Psoas muscle (tissue), 8 donors: Measurements from ENCODE around the gene VPS37C. TPM values are rescaled to one million over a fixed set of nuclear protein-coding genes. Genes with fewer than 3 reads are reported as not detected.

Experiments used
- ATAC-seq, 4 donors: fragments of 200-7000 bp; cut with Tn5 transposase; one replicate each; pipeline ENCODE4 v1.9.1; 2020; ENCODE audit warnings: moderate library complexity in 3 of 4, mild to moderate bottlenecking in 2 of 4
- DNase-seq, 2 donors: peaks; one replicate each; pipeline ENCODE4 v3.0.0-alpha.2; 2020
- H3K27ac ChIP-seq: fragments of 200-600 bp; one replicate; pipeline ENCODE4 v1.8.0; 2022
- H3K27me3 ChIP-seq, 3 donors: fragments of 200-600 bp in 1 of 3; one replicate each; pipeline versions ENCODE4 v1.6.1 to v1.8.0; 2013 to 2022; ENCODE audit warnings: low read length in 2 of 3, mild to moderate bottlenecking in 2 of 3, moderate library complexity in 1 of 3; ENCODE audit not compliant: insufficient read depth in 3 of 3
- H3K36me3 ChIP-seq, 2 donors: fragments of 200-600 bp in 1 of 2; one replicate each; pipeline versions ENCODE4 v1.6.1 to v1.8.0; 2013 to 2022; ENCODE audit warnings: low read depth in 1 of 2, mild to moderate bottlenecking in 1 of 2, moderate library complexity in 1 of 2; ENCODE audit not compliant: insufficient read depth in 1 of 2
- H3K4me1 ChIP-seq: fragments of 200-600 bp; one replicate; pipeline ENCODE4 v1.8.0; 2022
- H3K4me3 ChIP-seq: fragments of 200-600 bp; one replicate; pipeline ENCODE4 v1.8.0; 2022; ENCODE audit warnings: mild to moderate bottlenecking
- H3K9me3 ChIP-seq: fragments of 200-600 bp; one replicate; pipeline ENCODE4 v1.8.0; 2022
- CTCF ChIP-seq: fragments of 200-600 bp; IDR thresholded peaks from one replicate; pipeline ENCODE4 v1.8.0; 2022; ENCODE audit warnings: antibody characterized with exemption
- WGBS, 3 donors: extraction: QIAGEN DNeasy Blood & Tissue Kit; methylation state at CpG; one replicate each; pipeline versions ENCODE4 v1.1.6 to v1.1.7; 2013; 5-methylcytosine and 5-hydroxymethylcytosine counted together
- intact Hi-C, 2 donors: fragments of 100-400 bp; cut with DNase I; formaldehyde crosslinking; loops; one replicate each; pipeline versions ENCODE4 v1.11.0 to v1.14.2; 2022
- polyA plus RNA-seq, 3 donors: library from polyadenylated mRNA; stranded (reverse); fragments of 200-250 nt; gene quantifications; one replicate each; pipeline ENCODE4 v1.2.3, GENCODE V29; 2013
- total RNA-seq, 4 donors: library from RNA; stranded (reverse); fragmentation: NEBNext Ultra II Directional in 2 of 4; extraction: Animal tissue kit (Norgen Biotek cat#: 25700) in 2 of 4; gene quantifications; one replicate each; pipeline versions ENCODE4 v1.2.1 to v1.2.4, GENCODE V29; 2021 to 2023
- donor health status: healthy with polysubstance abuse.
- donor health status: DM: no; HTN: no; CAD: no; lungs with moderate emphysema.
- donor health status: Bipolar disorder and iron deficiency.
- donor health status: healthy.
- donor health status: DM: yes; HTN: yes; CAD: no.
- donor health status: DM: no; HTN: no; CAD: no.
- donor health status: DM: no; HTN: no; CAD: no.
- donor health status: DM: yes; HTN: yes; CAD: no.

The VPS37C gene
- total and polyA plus RNA-seq, 7 donors = 16.9 to 39.8 (median 25.6) TPM

- Histone ChIP-seq H3K9me3 (no peaks in the 10 kb centered on the region), H3K36me3 (no peaks in the 10 kb centered on the region), H3K4me1 (no peaks in the 10 kb centered on the region), H3K4me3 (no peak overlapping the region), H3K27ac (no peak overlapping the region), H3K27me3 (no peaks in the 10 kb centered on the region)
- no peak for TF ChIP-seq CTCF
- intact Hi-C loops = no loop called here
- ATAC-seq (no peak), DNase-seq (no peak)
- WGBS, 3 donors = 86 to 88% (median 87%) methylated on average over 7 of the region's 7 CpGs
Observed at GRCh38 chr11:61116426-61117167, 44.6 kb downstream of the VPS37C start.

DNA sequence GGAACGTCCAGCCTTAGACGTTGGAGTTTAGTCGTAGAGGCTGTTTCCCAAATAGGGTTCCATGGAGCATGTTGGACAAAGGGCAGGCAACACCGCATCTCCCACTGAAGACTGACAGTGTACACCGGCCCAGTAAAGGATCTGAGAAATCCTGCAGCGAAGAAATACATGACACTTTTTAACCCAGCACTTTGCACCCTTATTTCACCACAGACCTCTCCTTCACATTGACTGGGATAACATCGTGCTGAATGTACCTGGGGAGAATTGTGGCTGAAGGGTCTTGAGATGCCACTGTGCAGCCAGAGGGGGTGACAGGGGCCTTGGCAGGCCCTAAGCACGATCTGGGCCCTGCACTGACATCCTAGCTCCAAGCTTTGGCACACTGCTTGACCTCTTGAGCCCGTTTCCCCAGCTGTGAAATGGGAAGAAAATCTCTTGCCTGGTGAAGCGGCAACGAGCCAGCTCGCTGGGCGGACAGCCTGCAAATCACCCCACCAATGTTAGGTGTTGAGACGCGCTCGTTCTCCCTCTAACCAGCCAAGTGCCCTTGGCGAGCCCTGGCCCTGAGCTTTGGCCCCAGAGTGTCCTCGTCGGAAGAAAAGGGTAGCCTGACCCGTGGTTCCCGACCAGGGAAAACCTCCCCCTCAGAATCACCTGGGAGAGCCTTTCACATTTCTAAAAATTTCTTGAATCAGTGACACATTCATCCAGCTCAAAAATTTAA lies 45.6 kb downstream of the VPS37C start:
- no peaks in the 10 kb centered on the region for H3K27me3 ChIP-seq
- H3K27ac ChIP-seq = no peak overlapping the region
- no peak for ATAC-seq
- H3K36me3 ChIP-seq = no peaks in the 10 kb centered on the region
- WGBS, 3 donors = 75 to 77% (median 76%) methylated on average over 21 of the region's 21 CpGs
- H3K4me1 ChIP-seq = no peaks in the 10 kb centered on the region
- H3K4me3 ChIP-seq = no peak overlapping the region
- DNase-seq = no peak
- no peaks in the 10 kb centered on the region for H3K9me3 ChIP-seq
- no peak for TF ChIP-seq CTCF
- intact Hi-C loops = no loop called here

DNA sequence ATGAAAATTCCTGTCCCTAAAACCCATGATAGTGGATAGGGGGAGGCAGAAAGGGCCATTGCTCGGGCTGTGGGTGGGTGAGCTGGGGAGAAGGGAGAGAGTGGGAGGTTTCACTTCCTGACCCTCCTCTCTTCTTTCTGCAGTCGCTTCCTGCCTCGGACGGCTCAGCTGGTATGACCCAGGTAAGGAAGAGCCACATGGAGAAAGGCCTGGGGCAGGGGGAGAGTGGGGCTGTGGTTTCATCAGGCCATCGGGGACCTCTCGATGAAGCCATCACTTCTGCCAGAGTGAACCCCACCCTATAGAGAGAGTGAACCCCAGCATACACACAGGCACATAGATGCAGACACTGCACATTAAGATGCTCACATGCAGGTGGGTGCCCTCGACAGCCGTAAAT lies 46.3 kb downstream of the VPS37C start:
- WGBS, 3 donors = 66 to 84% (median 76%) methylated on average over 8 of the region's 8 CpGs
- H3K9me3 ChIP-seq = no peaks in the 10 kb centered on the region

DNA sequence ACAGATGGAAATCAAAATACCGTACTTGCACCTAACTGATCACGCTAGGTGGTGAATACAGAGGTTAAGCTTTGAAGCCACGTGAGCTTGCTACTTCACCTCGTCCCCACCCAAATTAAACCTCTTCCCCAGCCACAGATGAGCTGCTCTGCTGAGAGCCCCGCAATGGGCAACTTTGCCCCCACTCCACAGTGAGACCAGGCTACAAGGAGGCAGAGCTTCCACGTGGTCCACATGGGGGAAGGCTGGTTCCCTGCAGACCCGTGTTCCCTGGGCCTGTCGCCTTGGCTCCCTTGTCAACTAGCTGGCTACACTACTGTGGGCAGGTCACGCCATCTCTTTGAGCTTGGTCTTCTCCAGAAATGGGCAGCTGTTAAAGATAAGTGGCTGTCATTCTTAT lies 48.0 kb downstream of the VPS37C start:
- intact Hi-C loops = no loop called here
- TF ChIP-seq CTCF = no peak
- H3K27me3 ChIP-seq = no peaks in the 10 kb centered on the region
- no peaks in the 10 kb centered on the region for H3K36me3 ChIP-seq
- H3K27ac ChIP-seq = no peak overlapping the region
- ATAC-seq (no peak), DNase-seq (no peak)
- H3K9me3 ChIP-seq = no peaks in the 10 kb centered on the region
- H3K4me3 ChIP-seq = no peak overlapping the region
- no peaks in the 10 kb centered on the region for H3K4me1 ChIP-seq
- 72 to 78% (median 76%) methylated on average over 9 of the region's 9 CpGs for WGBS, 3 donors

More for the DNA sequence above, 46.3 kb downstream of the VPS37C start:
- H3K36me3 ChIP-seq = no peaks in the 10 kb centered on the region
- no peak for TF ChIP-seq CTCF
- no peak overlapping the region for H3K4me3 ChIP-seq
- intact Hi-C loops = no loop called here
- no peaks in the 10 kb centered on the region for H3K4me1 ChIP-seq
- H3K27me3 ChIP-seq = no peaks in the 10 kb centered on the region
- ATAC-seq (no peak), DNase-seq (no peak)
- no peak overlapping the region for H3K27ac ChIP-seq
